HepG2 (cell line): ENCODE data around the gene CNTNAP1. TPM values are rescaled to one million over a fixed set of nuclear protein-coding genes. Genes with fewer than 3 reads are reported as not detected.
A peak's percentile ranks its signal among the peaks of the same experiment; 100 is the strongest.

Source experiments
- ELF3 ChIP-seq: IDR thresholded peaks from 2 replicates; pipeline ENCODE4 v1.6.1; 2016; ENCODE audit warnings: missing genetic modification reagents, missing compliant biosample characterization
- FOXK1 ChIP-seq: sonication (generic); formaldehyde crosslinking; IDR thresholded peaks from 2 replicates; pipeline ENCODE4 v1.4.0; 2020; ENCODE audit warnings: low read depth, missing genetic modification reagents, borderline replicate concordance
- KDM5A ChIP-seq: fragments of 200-600 bp; sonication (generic); IDR thresholded peaks from 2 replicates; pipeline ENCODE4 v1.7.0; 2018; ENCODE audit warnings: antibody characterized with exemption, mild to moderate bottlenecking, low read length, borderline replicate concordance
- MIER3 ChIP-seq: IDR thresholded peaks from 2 replicates; pipeline ENCODE4 v1.6.1; 2016; ENCODE audit warnings: missing compliant biosample characterization, borderline replicate concordance
- MNT ChIP-seq: fragments of 450-650 bp; IDR thresholded peaks from 2 replicates; pipeline ENCODE4 v1.6.1; 2016
- NFE2 ChIP-seq: sonication (generic); formaldehyde crosslinking; IDR thresholded peaks from 2 replicates; pipeline ENCODE4 v1.4.0; 2020; ENCODE audit warnings: missing genetic modification reagents
- PAWR ChIP-seq: sonication (generic); formaldehyde crosslinking; IDR thresholded peaks from 2 replicates; pipeline ENCODE4 v1.4.0; 2020; ENCODE audit warnings: missing genetic modification reagents, mild to moderate bottlenecking, borderline replicate concordance
- PHF8 ChIP-seq: sonication (generic); formaldehyde crosslinking; IDR thresholded peaks from 2 replicates; pipeline ENCODE4 v1.5.0; 2020; ENCODE audit warnings: missing genetic modification reagents
- TIGD3 ChIP-seq: sonication (generic); formaldehyde crosslinking; IDR thresholded peaks from 2 replicates; pipeline ENCODE4 v1.5.1; 2020; ENCODE audit warnings: mild to moderate bottlenecking, missing genetic modification reagents, borderline replicate concordance
- ZEB1 ChIP-seq: IDR thresholded peaks from 2 replicates; pipeline ENCODE4 v1.6.1; 2012; ENCODE audit warnings: mild to moderate bottlenecking, low read depth, inconsistent platforms; ENCODE audit not compliant: insufficient replicate concordance
- ZNF30 ChIP-seq: sonication (generic); formaldehyde crosslinking; IDR thresholded peaks from 2 replicates; pipeline ENCODE4 v1.5.0; 2020; ENCODE audit warnings: mild to moderate bottlenecking, missing genetic modification reagents
- ZNF580 ChIP-seq: IDR thresholded peaks from 2 replicates; pipeline ENCODE4 v1.6.1; 2016; ENCODE audit warnings: low read depth, borderline replicate concordance
- ZNF761 ChIP-seq: sonication (generic); formaldehyde crosslinking; conservative IDR thresholded peaks from 2 replicates; pipeline ENCODE4 v1.4.0; 2020; ENCODE audit warnings: mild to moderate bottlenecking, missing genetic modification reagents
- ZNF879 ChIP-seq: sonication (generic); formaldehyde crosslinking; IDR thresholded peaks from 2 replicates; pipeline ENCODE4 v1.8.1; 2023; ENCODE audit warnings: missing genetic modification reagents
- ZNF891 ChIP-seq: sonication (generic); formaldehyde crosslinking; IDR thresholded peaks from 2 replicates; pipeline ENCODE4 v1.5.0; 2020; ENCODE audit warnings: mild to moderate bottlenecking, missing genetic modification reagents
- ZSCAN20 ChIP-seq: sonication (generic); formaldehyde crosslinking; IDR thresholded peaks from 2 replicates; pipeline ENCODE4 v1.4.0; 2020; ENCODE audit warnings: missing genetic modification reagents, mild to moderate bottlenecking, borderline replicate concordance
- polyA plus RNA-seq, 8 experiments: library from polyadenylated mRNA; depleted of rRNA in 3 of 8; stranded (reverse) in 7 of 8; unstranded in 1 of 8; fragments of >200 nt; fragmentation: Illumina TruSeq in 4 of 8; extraction: Trizol in 4 of 8; gene quantifications; 2 replicates each; pipeline versions ENCODE4 v1.2.1 to v1.2.3, GENCODE V29; 2011 to 2016; ENCODE audit warnings: low read depth in 4 of 8, missing spikeins in 1 of 8, mixed read lengths in 1 of 8; ENCODE audit not compliant: insufficient read depth in 1 of 8
- total RNA-seq, 5 experiments: library from RNA; depleted of rRNA; stranded (reverse); fragments of >200 nt; fragmentation: Illumina TruSeq; extraction: Trizol; gene quantifications; 2 replicates each; pipeline ENCODE4 v1.2.3, GENCODE V29; 2016; ENCODE audit warnings: low read depth in 1 of 5
- TF ChIP-seq, protein P1 (sequence below): sonication (generic); formaldehyde crosslinking; IDR thresholded peaks from 2 replicates; pipeline ENCODE4 v1.4.0; 2020; ENCODE audit warnings: low read depth, missing genetic modification reagents
- TF ChIP-seq, protein P2 (sequence below): sonication (generic); formaldehyde crosslinking; IDR thresholded peaks from 2 replicates; pipeline ENCODE4 v1.4.0; 2020; ENCODE audit warnings: missing genetic modification reagents

Gene CNTNAP1
- total and polyA plus RNA-seq, 2 of the 13 experiments (the other 11 are each of a cell fraction or from before 2014, with no cell fraction given), result 4.5 to 7.7 TPM

- TF ChIP-seq MNT, result no peak
- TF ChIP-seq ZNF891 (CRISPR knock-in tag), result peak; percentile 95
- TF ChIP-seq FOXK1 (CRISPR knock-in tag), result peak; percentile 63; the same call in 1 of the 2 replicates
- TF ChIP-seq, protein P1, sequence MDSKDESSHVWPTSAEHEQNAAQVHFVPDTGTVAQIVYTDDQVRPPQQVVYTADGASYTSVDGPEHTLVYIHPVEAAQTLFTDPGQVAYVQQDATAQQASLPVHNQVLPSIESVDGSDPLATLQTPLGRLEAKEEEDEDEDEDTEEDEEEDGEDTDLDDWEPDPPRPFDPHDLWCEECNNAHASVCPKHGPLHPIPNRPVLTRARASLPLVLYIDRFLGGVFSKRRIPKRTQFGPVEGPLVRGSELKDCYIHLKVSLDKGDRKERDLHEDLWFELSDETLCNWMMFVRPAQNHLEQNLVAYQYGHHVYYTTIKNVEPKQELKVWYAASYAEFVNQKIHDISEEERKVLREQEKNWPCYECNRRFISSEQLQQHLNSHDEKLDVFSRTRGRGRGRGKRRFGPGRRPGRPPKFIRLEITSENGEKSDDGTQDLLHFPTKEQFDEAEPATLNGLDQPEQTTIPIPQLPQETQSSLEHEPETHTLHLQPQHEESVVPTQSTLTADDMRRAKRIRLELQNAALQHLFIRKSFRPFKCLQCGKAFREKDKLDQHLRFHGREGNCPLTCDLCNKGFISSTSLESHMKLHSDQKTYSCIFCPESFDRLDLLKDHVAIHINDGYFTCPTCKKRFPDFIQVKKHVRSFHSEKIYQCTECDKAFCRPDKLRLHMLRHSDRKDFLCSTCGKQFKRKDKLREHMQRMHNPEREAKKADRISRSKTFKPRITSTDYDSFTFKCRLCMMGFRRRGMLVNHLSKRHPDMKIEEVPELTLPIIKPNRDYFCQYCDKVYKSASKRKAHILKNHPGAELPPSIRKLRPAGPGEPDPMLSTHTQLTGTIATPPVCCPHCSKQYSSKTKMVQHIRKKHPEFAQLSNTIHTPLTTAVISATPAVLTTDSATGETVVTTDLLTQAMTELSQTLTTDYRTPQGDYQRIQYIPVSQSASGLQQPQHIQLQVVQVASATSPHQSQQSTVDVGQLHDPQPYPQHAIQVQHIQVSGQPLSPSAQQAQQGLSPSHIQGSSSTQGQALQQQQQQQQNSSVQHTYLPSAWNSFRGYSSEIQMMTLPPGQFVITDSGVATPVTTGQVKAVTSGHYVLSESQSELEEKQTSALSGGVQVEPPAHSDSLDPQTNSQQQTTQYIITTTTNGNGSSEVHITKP (CRISPR knock-in tag), result no peak; the same call in 1 of the 2 replicates
- no peak; the same call in 1 of the 2 replicates for TF ChIP-seq KDM5A
- TF ChIP-seq ZEB1, result peak; percentile 55
- TF ChIP-seq ZSCAN20 (CRISPR knock-in tag), result no peak
- TF ChIP-seq NFE2 (CRISPR knock-in tag), result peak; percentile 12; the same call in 1 of the 2 replicates
- TF ChIP-seq PHF8, result peak; percentile 93
- no peak for TF ChIP-seq PAWR (CRISPR knock-in tag)
- TF ChIP-seq MIER3 (CRISPR knock-in tag), result peak; percentile 89
- TF ChIP-seq ZNF879 (CRISPR knock-in tag), result no peak
- TF ChIP-seq ZNF761, result no peak; the same call in 1 of the 2 replicates
- peak; percentile 62; the same call in 1 of the 2 replicates for TF ChIP-seq ZNF580 (CRISPR knock-in tag)
- TF ChIP-seq TIGD3 (CRISPR knock-in tag), result 0 out of 2 replicates have a peak, but pooled peaks have one; percentile 68
- TF ChIP-seq ELF3 (CRISPR knock-in tag), result peak; percentile 58; the same call in 1 of the 2 replicates
- no peak for TF ChIP-seq ZNF30 (CRISPR knock-in tag)
- TF ChIP-seq, protein P2, sequence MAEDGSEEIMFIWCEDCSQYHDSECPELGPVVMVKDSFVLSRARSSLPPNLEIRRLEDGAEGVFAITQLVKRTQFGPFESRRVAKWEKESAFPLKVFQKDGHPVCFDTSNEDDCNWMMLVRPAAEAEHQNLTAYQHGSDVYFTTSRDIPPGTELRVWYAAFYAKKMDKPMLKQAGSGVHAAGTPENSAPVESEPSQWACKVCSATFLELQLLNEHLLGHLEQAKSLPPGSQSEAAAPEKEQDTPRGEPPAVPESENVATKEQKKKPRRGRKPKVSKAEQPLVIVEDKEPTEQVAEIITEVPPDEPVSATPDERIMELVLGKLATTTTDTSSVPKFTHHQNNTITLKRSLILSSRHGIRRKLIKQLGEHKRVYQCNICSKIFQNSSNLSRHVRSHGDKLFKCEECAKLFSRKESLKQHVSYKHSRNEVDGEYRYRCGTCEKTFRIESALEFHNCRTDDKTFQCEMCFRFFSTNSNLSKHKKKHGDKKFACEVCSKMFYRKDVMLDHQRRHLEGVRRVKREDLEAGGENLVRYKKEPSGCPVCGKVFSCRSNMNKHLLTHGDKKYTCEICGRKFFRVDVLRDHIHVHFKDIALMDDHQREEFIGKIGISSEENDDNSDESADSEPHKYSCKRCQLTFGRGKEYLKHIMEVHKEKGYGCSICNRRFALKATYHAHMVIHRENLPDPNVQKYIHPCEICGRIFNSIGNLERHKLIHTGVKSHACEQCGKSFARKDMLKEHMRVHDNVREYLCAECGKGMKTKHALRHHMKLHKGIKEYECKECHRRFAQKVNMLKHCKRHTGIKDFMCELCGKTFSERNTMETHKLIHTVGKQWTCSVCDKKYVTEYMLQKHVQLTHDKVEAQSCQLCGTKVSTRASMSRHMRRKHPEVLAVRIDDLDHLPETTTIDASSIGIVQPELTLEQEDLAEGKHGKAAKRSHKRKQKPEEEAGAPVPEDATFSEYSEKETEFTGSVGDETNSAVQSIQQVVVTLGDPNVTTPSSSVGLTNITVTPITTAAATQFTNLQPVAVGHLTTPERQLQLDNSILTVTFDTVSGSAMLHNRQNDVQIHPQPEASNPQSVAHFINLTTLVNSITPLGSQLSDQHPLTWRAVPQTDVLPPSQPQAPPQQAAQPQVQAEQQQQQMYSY (CRISPR knock-in tag), result peak; percentile 69; the same call in 1 of the 2 replicates
Measured at GRCh38 chr17:42659079-42659931, 23.0 kb upstream of the CNTNAP1 start, which contains the start of gene TUBG2 (continued).
